ENCODE data around the gene LPCAT1. TPM values are rescaled to one million over a fixed set of nuclear protein-coding genes. Genes with fewer than 3 reads are reported as not detected.

The LPCAT1 gene
- total and polyA plus RNA-seq, 2 donors (not counting 3 experiments of a cell fraction or from before 2014, with no cell fraction given), result 28.9 to 57.2 TPM

DNA sequence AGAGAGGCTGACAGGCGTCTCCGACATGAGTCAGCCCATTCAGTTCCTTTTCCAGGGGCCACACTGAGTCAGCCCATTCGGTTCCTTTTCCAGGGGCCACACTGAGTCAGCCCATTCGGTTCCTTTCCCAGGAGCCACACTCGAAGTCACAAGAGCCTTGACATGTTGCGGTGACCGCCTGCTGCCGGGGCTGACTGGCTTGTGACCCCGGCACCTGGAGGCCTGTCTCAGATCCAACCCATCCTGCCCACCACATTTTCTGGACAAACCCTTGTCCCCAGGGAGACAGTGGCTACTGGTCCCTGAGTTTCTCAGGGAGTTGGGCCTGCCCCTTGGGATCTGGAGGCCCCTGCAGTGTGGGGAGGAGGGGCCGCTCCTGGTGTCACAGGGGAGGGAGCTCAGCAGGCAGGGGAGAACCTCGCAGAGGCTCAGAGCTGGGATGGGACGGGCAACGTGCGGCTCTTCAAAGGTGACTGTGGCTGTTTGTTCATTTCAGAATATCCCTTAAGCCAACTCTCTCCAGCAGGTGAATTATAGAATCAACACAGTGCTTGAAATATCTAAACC lies 40.5 kb upstream of the LPCAT1 start:
- Histone ChIP-seq H3K9ac (replicated peaks; ENCODE audit: extremely low read depth, insufficient read depth, low read length) (no peak overlapping the region), H3K4me3 (replicated peaks in 1 of 3; ENCODE audit: insufficient read depth in 1 of 3, low read depth in 1 of 3, low read length in 3 of 3) (no peak overlapping the region), H3K79me2 (ENCODE audit: control insufficient read depth, insufficient read depth, low read length) (no peaks in the 10 kb centered on the region), H3K27me3 (ENCODE audit: control insufficient read depth in 2 of 2, insufficient read depth in 2 of 2, low read length in 2 of 2) (no peaks in the 10 kb centered on the region), H3K36me3 (ENCODE audit: control insufficient read depth in 2 of 2, extremely low read depth in 1 of 2, insufficient read depth in 2 of 2, low read length in 2 of 2) (no peaks in the 10 kb centered on the region), H3K9me1 (replicated peaks; ENCODE audit: control insufficient read depth, extremely low read depth, insufficient read depth, low read length) (no peaks in the 10 kb centered on the region), H3K27ac (ENCODE audit: insufficient read depth, low read depth, low read length) (peak overlapping the region; percentile 37), H4K20me1 (replicated peaks; ENCODE audit: control insufficient read depth, extremely low read depth, insufficient read depth, low read length) (no peaks in the 10 kb centered on the region), H3K9me3 (replicated peaks; ENCODE audit: control insufficient read depth, insufficient read depth, low read length) (no peaks in the 10 kb centered on the region), H3K4me2 (ENCODE audit: insufficient read depth, low read length) (peak overlapping the region; percentile 19), H2AFZ (ENCODE audit: low read depth, low read length) (peak overlapping the region; percentile 59), H3K4me1 (ENCODE audit: control insufficient read depth, extremely low read depth, insufficient read depth, low read length) (peaks cover 22% of the 10 kb centered on the region)
- dilution Hi-C loops (cut with MboI; ENCODE audit: extremely low pct_ligation_motif_present, low sequenced_read_pairs), result no loop called here
- TF ChIP-seq MAX (IDR thresholded peaks at IDR 0.05; ENCODE audit: insufficient read depth, insufficient read length) (no peak), FOS (IDR thresholded peaks at IDR 0.05; ENCODE audit: borderline replicate concordance, insufficient read depth, low read length) (peak; percentile 79)
- peak; percentile 70 for DNase-seq (ENCODE audit: low read depth, low spot score)
- intact Hi-C loops (cut with micrococcal nuclease), result loop anchor here (2.0 kb wide), 1 partner anchor 41 kb away; the partner anchor contains the start of gene LPCAT1
- ChIA-PET CTCF (interaction anchor here (0.5 kb wide), 1 partner anchor 16 kb away, joined by 3 read pairs; no protein-coding TSS in a partner anchor), POLR2A (no interaction called here)
- BruUV-seq (replicated peaks), result no TSS peak
- no peak for FAIRE-seq

DNA sequence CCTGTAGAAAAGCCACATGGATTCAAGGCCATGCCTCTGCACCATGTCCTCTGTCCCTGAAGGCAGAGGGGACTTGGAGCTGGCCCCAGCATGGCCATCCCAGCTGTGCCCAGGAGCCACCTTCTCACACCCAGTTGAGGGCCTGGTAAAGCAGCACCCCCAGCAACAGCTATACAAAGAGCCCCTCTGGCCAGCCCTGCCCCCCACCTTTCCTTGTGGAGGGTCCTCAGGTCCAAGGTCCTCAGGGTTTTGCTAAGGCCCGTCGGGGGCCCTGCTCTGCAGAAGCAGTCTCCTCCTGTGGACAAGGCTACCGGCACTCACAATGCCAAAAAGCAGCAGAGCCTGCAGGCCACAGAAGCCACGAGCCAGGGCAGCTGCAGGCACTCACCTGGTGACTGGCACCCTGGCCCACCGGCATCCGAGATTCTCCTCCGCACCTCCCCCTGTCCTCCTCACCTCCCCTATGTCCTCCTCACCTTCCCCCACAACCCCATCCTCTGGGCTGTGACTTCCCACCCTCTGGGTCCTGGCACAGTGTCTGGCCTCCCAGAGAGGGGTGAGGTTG lies 39.9 kb upstream of the LPCAT1 start:
- Histone ChIP-seq H3K27me3 (ENCODE audit: control insufficient read depth in 2 of 2, insufficient read depth in 2 of 2, low read length in 2 of 2) (no peaks in the 10 kb centered on the region), H3K9ac (replicated peaks; ENCODE audit: extremely low read depth, insufficient read depth, low read length) (no peak overlapping the region), H3K27ac (ENCODE audit: insufficient read depth, low read depth, low read length) (peak overlapping the region; percentile 37), H3K9me1 (replicated peaks; ENCODE audit: control insufficient read depth, extremely low read depth, insufficient read depth, low read length) (no peaks in the 10 kb centered on the region), H4K20me1 (replicated peaks; ENCODE audit: control insufficient read depth, extremely low read depth, insufficient read depth, low read length) (no peaks in the 10 kb centered on the region), H3K4me3 (replicated peaks in 1 of 3; ENCODE audit: insufficient read depth in 1 of 3, low read depth in 1 of 3, low read length in 3 of 3) (no peak overlapping the region), H3K4me2 (ENCODE audit: insufficient read depth, low read length) (no peak overlapping the region), H2AFZ (ENCODE audit: low read depth, low read length) (peak overlapping the region; percentile 59), H3K36me3 (ENCODE audit: control insufficient read depth in 2 of 2, extremely low read depth in 1 of 2, insufficient read depth in 2 of 2, low read length in 2 of 2) (no peaks in the 10 kb centered on the region), H3K4me1 (ENCODE audit: control insufficient read depth, extremely low read depth, insufficient read depth, low read length) (peaks cover 26% of the 10 kb centered on the region), H3K9me3 (replicated peaks; ENCODE audit: control insufficient read depth, insufficient read depth, low read length) (no peaks in the 10 kb centered on the region), H3K79me2 (ENCODE audit: control insufficient read depth, insufficient read depth, low read length) (no peaks in the 10 kb centered on the region)
- DNase-seq (ENCODE audit: low read depth, low spot score) (no peak), FAIRE-seq (peak; percentile 89)
- POLR2A ChIA-PET, result no interaction called here
- dilution Hi-C loops (cut with MboI; ENCODE audit: extremely low pct_ligation_motif_present, low sequenced_read_pairs) (no loop called here), intact Hi-C loops (cut with micrococcal nuclease) (loop anchor here (2.0 kb wide), 1 partner anchor 41 kb away; the partner anchor contains the start of gene LPCAT1)
- TF ChIP-seq JUN (IDR thresholded peaks at IDR 0.05; ENCODE audit: borderline replicate concordance, insufficient read depth, insufficient read length, low read depth) (no peak), POLR2AphosphoS5 (IDR thresholded peaks at IDR 0.05; ENCODE audit: insufficient read depth, low read depth, low read length) (peak; percentile 15), GATA2 (IDR thresholded peaks at IDR 0.05; ENCODE audit: insufficient read depth, insufficient read length, low read depth, low read length) (no peak)
- no TSS peak for BruUV-seq (replicated peaks)
- CTCF ChIA-PET, result no interaction called here
